Stimulated activated CD4-positive, alpha-beta T cell treated with anti-CD3 and anti-CD28 coated beads, TNF-alpha, amount 100 ng/mL, for 4 hours (primary cell): ENCODE measurements around the gene GSTM3.
"Not testable (repeated sequence)": the region's sequence is repeated elsewhere in the genome, so short reads cannot be mapped to it uniquely, and the experiment has no call there.

Experiments used
- DNase-seq, 3 experiments: peaks; one replicate each; pipeline ENCODE4 v3.0.0-alpha.2; 2020; ENCODE audit warnings: low read depth in 3 of 3

The GSTM3 gene

DNA sequence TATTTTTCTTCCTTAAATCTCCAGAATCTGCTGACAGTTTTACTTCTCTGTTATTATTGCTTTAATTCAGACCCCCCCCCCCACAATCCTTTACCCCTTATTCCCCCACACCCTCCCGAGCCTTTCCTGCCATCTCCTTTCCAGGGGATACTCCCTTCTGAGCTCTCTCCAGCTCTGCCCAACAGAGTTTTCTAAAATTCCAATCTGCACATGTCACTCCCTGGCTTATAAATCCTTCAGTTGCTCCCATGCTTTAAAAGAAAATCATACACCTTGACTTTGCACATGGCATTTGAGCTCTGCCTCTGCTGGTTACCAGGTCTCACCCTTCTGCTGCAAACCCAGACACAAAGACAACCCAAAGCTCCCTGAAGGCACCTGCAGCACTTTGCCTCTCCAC is 34.6 kb upstream of the GSTM3 start:
- DNase-seq: no peak

GRCh38 chr1:109773900-109774485 is 33.2 kb upstream of the GSTM3 start:
- DNase-seq: no peak

- DNase-seq: peak in 2 of 3 experiments; percentile 37 to 45
These were observed 32.5 kb upstream of the GSTM3 start for GRCh38 chr1:109773203-109773899.

GRCh38 chr1:109772658-109773202 is 31.9 kb upstream of the GSTM3 start:
- no peak for DNase-seq

DNA sequence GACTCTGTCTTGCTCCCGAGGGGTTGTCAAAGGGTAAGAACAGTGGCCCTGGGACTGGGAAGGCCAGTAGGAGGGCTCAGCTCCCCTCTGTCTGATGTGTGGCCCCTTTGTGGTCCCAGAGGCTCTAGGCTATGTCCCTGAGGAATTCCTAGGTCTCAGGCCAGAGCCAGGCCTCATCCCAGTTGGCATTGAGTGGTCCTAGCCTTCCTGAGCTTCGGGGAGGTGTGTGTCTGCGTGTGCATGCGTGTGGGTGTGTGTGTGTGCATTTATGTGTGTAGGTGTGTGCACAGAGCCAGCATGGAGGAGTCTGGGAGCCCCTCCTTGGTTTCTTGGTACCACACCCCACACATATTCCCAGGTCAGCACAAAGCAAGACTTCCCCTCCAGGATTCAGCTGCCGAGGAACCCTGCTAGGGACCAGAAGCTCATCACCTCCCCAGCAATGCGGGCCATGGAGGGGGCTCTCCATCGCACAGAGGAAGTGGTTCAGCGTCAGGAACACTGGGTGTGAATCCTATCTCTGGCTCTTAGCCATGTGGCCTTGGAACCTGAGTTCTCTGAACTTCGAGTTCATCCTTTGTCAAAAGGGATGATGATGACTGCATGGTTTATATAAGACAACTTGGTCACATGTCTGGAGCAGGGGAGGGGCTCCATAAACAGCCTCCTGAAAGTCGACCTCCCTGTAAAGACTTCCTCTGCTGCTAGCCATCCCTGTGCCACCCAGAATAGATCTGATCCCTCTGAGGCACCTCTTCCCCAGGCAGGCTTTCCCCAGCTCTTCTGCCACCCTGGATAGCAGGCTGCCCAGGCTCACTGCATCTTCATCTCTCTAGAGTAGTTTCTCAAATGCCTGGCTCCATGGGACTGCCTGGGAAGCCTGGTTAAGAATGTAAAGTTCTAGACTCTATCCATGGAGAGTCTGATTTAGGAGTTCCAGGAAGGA is 31.1 kb upstream of the GSTM3 start:
- no peak for DNase-seq

DNA sequence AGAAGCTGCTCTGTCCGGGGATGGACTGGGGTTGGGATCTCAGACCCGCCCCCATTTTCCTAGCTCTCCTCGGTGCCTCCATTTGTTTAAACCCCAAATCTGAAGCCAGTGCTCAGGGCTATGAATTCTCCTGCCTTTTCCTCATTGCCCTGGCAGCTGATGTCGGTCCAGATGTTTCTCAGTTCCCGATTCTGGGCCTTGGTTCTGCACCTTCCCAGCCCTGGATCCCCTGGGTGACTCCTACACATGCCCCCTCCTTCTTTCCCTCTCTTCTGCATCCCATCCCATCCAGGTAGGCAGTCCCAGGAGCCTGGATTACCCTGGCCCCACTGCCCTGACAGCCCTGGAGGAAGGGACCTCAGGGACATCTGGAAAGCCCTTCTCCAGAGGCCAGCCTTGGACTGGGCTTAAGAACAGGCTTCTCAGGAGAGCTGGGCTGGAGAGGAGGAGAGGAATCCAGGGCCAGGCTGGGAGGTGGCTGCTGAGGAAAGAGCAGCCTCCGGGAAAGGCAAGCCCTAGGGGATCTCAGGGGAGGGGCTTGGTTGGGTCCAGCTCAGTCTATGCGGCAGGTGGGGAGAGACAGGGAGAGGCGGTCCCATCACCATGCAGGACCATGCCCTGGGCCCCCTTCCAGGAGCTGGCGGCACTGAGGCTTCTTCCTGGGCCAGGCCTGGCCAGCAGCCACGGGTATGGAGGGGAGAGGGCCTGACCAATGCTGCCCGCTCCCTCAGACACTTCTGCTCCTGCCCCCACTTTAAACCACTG is 29.7 kb upstream of the GSTM3 start:
- no peak for DNase-seq

- no peak for DNase-seq
These were observed 28.7 kb upstream of the GSTM3 start for GRCh38 chr1:109769330-109770078.

- no peak for DNase-seq
These were observed 28.0 kb upstream of the GSTM3 start for GRCh38 chr1:109768820-109769219.

DNA sequence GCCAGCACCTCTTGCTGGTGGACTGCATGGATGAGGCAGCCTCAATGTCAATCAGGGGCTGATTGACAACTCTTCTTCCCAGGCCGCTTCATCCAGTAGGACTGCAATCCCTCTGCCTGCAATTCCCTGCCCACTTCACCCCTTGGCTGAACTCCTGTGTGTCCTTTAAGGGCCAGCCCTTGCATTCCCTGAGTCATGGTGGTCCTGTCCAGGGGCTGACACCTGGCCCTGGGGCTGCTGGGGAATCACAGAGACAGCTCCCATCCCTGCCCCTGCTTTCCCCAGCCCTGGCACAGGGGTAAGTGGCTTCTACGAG is 27.5 kb upstream of the GSTM3 start:
- DNase-seq: no peak

DNA sequence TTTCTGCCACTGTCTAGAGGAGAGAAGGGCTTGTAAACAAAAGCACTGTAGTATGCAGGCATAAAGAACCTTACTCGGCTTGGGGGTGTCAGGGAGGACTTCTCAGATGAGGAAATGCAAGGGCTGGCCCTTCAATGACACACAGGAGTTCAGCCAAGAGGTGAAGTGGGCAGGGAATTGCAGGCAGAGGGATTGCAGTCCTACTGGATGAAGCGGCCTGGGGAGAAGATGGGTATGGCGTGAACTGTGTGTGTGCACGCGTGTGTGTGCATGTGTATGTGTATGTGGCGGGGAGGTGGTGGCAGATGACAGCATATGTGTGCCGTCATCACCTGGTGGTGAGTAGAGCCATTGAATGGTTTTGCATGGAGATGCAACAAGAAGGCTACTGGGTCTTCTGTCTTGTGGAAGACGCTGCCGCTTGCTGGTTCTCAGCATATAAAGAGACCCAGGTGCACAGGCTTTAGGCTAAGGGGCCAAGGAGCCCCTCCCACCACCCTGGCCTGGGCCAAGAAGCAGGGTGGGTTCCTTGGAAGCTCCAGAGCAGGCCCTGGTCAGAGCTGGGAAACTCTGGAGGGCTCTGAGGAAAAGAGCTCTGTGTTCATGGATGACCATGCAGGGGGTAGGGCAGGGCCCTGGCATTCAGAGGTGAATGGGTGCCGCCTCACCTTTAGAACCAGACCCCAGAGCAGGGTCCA is 26.9 kb upstream of the GSTM3 start:
- DNase-seq: no peak

GRCh38 chr1:109766991-109767636 is 26.3 kb upstream of the GSTM3 start:
- DNase-seq: not testable (repeated sequence)

- no peak for DNase-seq
These were observed 25.2 kb upstream of the GSTM3 start for GRCh38 chr1:109765896-109766615.

- DNase-seq: no peak
These were observed 24.6 kb upstream of the GSTM3 start for GRCh38 chr1:109765483-109765815.

- no peak for DNase-seq
These were observed 24.0 kb upstream of the GSTM3 start for GRCh38 chr1:109764561-109765482.

DNA sequence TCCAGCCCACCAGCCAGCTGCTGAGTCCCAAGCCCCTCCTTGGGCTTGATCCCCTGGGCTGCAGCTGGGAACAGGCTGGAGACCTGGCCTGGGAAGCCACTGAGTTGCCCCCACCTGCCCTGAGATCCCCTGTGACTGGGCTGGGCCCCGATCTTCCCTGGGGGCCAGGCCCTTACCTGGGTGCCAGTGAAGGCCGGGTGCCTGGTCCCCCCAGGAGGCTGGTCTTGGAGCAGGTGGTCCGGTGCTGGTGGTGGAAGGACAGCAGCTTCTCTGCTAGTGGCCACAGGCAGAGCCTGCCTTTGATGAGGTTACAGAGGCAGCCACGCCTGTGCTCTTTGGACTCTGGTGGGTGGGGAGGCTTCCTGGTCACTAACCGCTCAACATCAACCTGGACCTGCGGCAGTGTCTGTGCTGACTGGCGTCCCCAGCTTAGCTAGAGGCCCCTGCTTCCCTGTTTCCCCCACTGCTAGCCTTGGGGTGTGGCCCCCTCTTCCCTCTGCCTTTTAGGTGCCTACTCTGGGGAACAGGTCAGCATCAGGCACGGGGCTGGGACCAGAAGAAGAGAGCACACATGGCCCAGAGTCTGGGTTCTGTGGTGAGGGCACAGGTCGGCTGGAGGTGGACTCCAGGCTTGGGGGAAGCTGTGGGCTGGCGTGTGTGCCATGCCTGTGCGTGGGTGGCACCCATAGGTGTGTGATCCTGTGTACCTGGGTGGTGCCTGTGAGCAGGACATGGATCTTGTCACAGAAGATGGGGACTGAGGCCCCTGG is 23.0 kb upstream of the GSTM3 start, which contains the start of gene EPS8L3:
EPS8L3 (minus strand) TSS at position 278 of the 770 bp plus-strand sequence. CDS start 2,174 bp downstream, outside the sequence.
- no peak for DNase-seq

DNA sequence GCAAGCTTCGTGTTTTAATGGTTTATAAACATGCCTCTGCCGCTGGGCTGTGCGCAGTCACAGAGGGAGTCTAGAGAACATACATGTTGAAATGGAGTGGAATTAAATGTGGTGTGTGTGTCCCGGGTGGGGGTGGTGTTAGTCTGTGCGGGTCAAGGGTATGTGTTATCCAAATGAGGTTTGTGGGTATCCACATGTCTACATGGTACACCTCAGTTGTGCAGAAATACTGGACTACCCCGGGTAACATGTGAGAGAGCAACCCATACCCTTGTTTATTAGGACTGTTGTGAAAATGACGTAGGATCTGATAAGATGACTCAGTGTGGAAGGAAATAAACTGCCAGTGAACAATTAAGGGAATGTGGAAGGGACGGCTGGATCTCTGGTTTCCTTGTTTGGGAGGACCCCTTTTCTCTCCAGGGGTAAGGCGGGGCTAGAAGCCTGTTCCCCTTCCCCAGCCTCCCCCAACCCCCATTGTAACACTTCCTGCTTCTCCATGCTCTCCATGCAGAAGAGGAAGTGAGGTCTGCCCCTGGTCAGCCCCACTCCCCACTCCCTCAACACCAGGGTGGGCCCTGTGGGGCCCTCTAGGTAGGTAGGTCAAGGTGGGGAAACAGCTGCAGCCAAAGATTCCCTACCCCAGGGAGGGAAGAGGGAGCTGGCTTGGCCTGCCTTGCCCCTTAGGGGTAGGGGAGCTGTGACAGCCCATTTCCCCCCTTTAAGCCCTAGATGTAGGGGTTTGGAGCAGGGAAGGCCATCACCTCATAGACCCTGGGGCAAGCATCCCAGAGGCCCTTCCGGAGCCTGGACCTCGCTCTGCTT is 22.2 kb upstream of the GSTM3 start:
- no peak for DNase-seq
